OCI-LY3 (cell line): ENCODE results near the gene STRADB.

Experiments used
- H2AFZ ChIP-seq: fragments of 200-600, 300-600 bp; shearing (Covaris generic); 2 replicates; pipeline ENCODE4 v1.6.0; 2014; ENCODE audit warnings: antibody characterized with exemption, low read depth, low read length
- H3K27ac ChIP-seq: fragments of 200-600, 300-600 bp; sonication (generic); 2 replicates; pipeline ENCODE4 v1.5.1; 2014; ENCODE audit warnings: mild to moderate bottlenecking, low read length, moderate library complexity, mixed read lengths
- H3K27me3 ChIP-seq: fragments of 200-600, 300-600 bp; sonication (generic); 2 replicates; pipeline ENCODE4 v1.6.1; 2014; ENCODE audit warnings: low read depth, low read length, mixed read lengths
- H3K36me3 ChIP-seq: fragments of 200-600, 300-600 bp; sonication (generic); replicated peaks from 2 replicates; pipeline ENCODE3; 2014; ENCODE audit warnings: low read depth, low read length, mixed read lengths
- H3K4me1 ChIP-seq: fragments of 300-600, 200-600 bp; sonication (generic); 2 replicates; pipeline ENCODE4 v1.6.1; 2014; ENCODE audit warnings: low read length, mixed read lengths
- H3K4me2 ChIP-seq: fragments of 200-600, 300-600 bp; sonication (generic); 2 replicates; pipeline ENCODE4 v1.6.1; 2014; ENCODE audit warnings: low read length, mixed read lengths
- H3K4me3 ChIP-seq: fragments of 300-600, 200-600 bp; sonication (generic); 2 replicates; pipeline ENCODE4 v1.5.1; 2014; ENCODE audit warnings: antibody characterized with exemption, mild to moderate bottlenecking, low read length, moderate library complexity
- H3K79me2 ChIP-seq: fragments of 300-600, 200-600 bp; shearing (Covaris generic); 2 replicates; pipeline ENCODE4 v1.6.1; 2014; ENCODE audit warnings: mild to moderate bottlenecking, low read length, mixed read lengths
- H3K9ac ChIP-seq: fragments of 300-600, 200-600 bp; shearing (Covaris generic); 2 replicates; pipeline ENCODE4 v1.6.0; 2014; ENCODE audit warnings: mild to moderate bottlenecking, low read length, moderate library complexity
- H3K9me3 ChIP-seq: fragments of 200-600, 300-600 bp; shearing (Covaris generic); 2 replicates; pipeline ENCODE4 v1.6.1; 2014; ENCODE audit warnings: low read length, mixed read lengths; ENCODE audit not compliant: insufficient read depth
- H4K20me1 ChIP-seq: fragments of 200-600, 300-600 bp; sonication (generic); 2 replicates; pipeline ENCODE4 v1.6.1; 2016; ENCODE audit warnings: low read length, mixed read lengths; ENCODE audit not compliant: insufficient read depth
- EZH2phosphoT487 ChIP-seq: fragments of 200-600 bp; shearing (Covaris generic); IDR thresholded peaks from 2 replicates; pipeline ENCODE4 v1.6.1; 2018; ENCODE audit warnings: antibody characterized with exemption, mixed run types, low read depth
- TF ChIP-seq, protein P1 (sequence below): fragments of 200-600, 300-600 bp; sonication (generic); IDR thresholded peaks from 2 replicates; pipeline ENCODE4 v1.5.1; 2014; ENCODE audit warnings: antibody characterized with exemption, low read length, low read depth

Gene STRADB

GRCh38 chr2:201451292-201452057 lies at the start of gene STRADB, which contains the start of gene TRAK2:
Gene STRADB (plus strand): TSS chr2:201451740. CDS start chr2:201454841, 3,101 bp downstream.
Gene TRAK2 (minus strand): TSS chr2:201451458. CDS start chr2:201420507, 30,951 bp downstream.
- H4K20me1 ChIP-seq, result no peaks in the 10 kb centered on the region
- H3K36me3 ChIP-seq, result no peaks in the 10 kb centered on the region
- no peaks in the 10 kb centered on the region for H3K27me3 ChIP-seq
- H3K4me3 ChIP-seq, result peak within 1 kb of the TSS; percentile 94
- peak within 1 kb of the TSS; percentile 75 for H3K9ac ChIP-seq
- TF ChIP-seq EZH2phosphoT487, result no peak
- TF ChIP-seq, protein P1, sequence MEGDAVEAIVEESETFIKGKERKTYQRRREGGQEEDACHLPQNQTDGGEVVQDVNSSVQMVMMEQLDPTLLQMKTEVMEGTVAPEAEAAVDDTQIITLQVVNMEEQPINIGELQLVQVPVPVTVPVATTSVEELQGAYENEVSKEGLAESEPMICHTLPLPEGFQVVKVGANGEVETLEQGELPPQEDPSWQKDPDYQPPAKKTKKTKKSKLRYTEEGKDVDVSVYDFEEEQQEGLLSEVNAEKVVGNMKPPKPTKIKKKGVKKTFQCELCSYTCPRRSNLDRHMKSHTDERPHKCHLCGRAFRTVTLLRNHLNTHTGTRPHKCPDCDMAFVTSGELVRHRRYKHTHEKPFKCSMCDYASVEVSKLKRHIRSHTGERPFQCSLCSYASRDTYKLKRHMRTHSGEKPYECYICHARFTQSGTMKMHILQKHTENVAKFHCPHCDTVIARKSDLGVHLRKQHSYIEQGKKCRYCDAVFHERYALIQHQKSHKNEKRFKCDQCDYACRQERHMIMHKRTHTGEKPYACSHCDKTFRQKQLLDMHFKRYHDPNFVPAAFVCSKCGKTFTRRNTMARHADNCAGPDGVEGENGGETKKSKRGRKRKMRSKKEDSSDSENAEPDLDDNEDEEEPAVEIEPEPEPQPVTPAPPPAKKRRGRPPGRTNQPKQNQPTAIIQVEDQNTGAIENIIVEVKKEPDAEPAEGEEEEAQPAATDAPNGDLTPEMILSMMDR, result no peak
- peaks cover 10% of the 10 kb centered on the region for H3K4me1 ChIP-seq
- H2AFZ ChIP-seq, result peak within 1 kb of the TSS; percentile 93
- H3K27ac ChIP-seq, result peak within 1 kb of the TSS; percentile 36
- peaks cover 12% of the 10 kb centered on the region for H3K79me2 ChIP-seq
- H3K4me2 ChIP-seq, result peak within 1 kb of the TSS; percentile 80
- H3K9me3 ChIP-seq, result no peaks in the 10 kb centered on the region

DNA sequence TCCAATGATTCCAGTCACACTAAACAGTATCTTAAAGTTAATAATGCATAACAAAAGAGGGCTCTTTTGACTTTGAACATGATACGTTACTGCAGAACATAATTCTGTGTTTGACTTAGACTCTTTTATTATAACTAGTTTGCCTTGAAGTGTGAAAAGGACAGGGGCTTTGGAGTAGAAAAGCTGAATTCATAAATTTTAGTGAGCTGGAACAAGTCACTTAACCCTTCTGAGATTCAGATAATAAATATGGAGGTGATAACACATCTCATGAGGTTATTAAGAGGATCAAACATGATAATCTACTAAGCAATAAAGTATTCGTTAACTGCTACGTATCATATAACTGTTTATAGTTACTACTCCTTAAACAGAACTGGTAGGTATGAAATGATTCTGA lies 49.7 kb upstream of the STRADB start:
- Histone ChIP-seq H3K36me3 (no peaks in the 10 kb centered on the region), H3K79me2 (no peaks in the 10 kb centered on the region), H3K27me3 (no peaks in the 10 kb centered on the region), H2AFZ (no peak overlapping the region), H3K4me1 (no peaks in the 10 kb centered on the region), H3K9me3 (no peaks in the 10 kb centered on the region), H3K9ac (no peak overlapping the region), H3K4me2 (no peak overlapping the region), H3K4me3 (no peak overlapping the region), H3K27ac (no peak overlapping the region), H4K20me1 (no peaks in the 10 kb centered on the region)
- TF ChIP-seq, protein P1, result no peak
- TF ChIP-seq EZH2phosphoT487, result no peak

DNA sequence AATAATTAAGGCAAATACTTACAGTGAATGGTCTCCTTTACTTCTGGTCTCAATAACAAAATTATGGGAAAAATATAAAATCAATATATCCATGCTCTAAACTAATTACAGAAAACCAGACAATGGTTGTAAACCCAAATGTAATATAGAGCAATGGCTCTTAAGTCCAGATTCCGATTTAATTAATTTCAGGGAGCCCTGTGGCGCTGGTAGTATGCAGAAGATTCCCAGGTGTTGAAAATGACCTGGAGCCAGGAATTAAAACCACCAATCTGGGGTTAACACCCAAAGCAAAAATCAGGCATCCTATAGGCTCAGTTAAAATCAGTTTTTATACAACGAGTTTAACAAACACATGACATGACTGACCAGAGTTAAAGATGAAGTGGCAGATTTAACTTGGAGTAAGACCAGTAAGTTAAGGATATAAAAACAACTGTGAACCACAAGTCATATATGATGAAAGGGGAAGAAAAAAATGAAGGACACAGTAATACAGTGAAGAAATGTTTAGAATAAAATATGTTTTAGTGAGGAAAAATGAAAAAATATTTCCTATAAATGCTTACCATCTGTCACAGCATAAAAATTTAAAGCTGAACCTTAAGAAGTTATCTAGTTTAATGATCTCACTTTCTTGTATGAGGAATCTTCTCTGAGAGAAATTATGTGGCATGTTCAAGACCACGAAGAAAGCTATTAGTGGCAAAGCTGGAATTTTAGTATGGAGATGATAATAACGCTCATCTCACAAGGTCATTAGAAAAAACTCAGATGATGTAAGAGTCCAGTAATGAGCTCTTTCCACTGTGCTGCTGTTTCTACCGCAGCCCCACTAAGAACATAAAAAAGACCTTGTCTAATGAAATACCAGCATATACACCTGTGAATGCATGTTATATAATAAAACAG lies 48.6 kb upstream of the STRADB start:
- Histone ChIP-seq H3K9ac (no peak overlapping the region), H3K27ac (no peak overlapping the region), H3K36me3 (no peaks in the 10 kb centered on the region), H3K4me2 (no peak overlapping the region), H3K4me3 (no peak overlapping the region), H3K9me3 (no peaks in the 10 kb centered on the region), H4K20me1 (no peaks in the 10 kb centered on the region), H3K4me1 (no peaks in the 10 kb centered on the region), H2AFZ (no peak overlapping the region), H3K79me2 (no peaks in the 10 kb centered on the region), H3K27me3 (no peaks in the 10 kb centered on the region)
- TF ChIP-seq, protein P1, result no peak
- no peak for TF ChIP-seq EZH2phosphoT487

DNA sequence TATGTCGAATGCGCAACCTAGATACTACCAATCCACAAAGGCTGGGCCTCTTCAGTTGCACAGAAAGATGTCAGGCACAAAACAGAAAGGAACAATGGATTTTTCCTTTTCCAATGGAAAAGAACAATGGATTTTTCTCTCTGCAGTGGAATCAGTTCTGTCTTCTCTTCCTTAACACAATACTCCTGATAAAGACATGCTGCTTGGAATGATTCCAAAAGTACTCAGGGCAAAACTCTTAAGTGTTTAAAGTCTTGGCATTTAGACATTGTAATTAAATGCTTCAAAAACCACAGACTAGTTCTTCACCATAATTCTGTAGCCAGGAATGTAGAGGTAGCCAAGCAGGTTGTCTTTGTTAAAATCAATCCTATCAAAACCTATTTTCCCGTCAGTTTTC lies 47.7 kb upstream of the STRADB start:
- H3K4me1 ChIP-seq, result no peaks in the 10 kb centered on the region
- no peaks in the 10 kb centered on the region for H4K20me1 ChIP-seq
- no peaks in the 10 kb centered on the region for H3K9me3 ChIP-seq
- TF ChIP-seq, protein P1, result no peak
- no peak for TF ChIP-seq EZH2phosphoT487
- no peak overlapping the region for H3K27ac ChIP-seq
- no peak overlapping the region for H3K4me2 ChIP-seq
- no peaks in the 10 kb centered on the region for H3K79me2 ChIP-seq
- no peaks in the 10 kb centered on the region for H3K27me3 ChIP-seq
- no peak overlapping the region for H3K9ac ChIP-seq
- H3K4me3 ChIP-seq, result no peak overlapping the region
- no peaks in the 10 kb centered on the region for H3K36me3 ChIP-seq
- no peak overlapping the region for H2AFZ ChIP-seq
